GM12873 (cell line): Measurements from ENCODE around the gene OR9Q1.
A peak's percentile ranks its signal among the peaks of the same experiment; 100 is the strongest.

Experiments
- TF ChIP-seq, protein P1 (sequence below): IDR thresholded peaks from 2 replicates; pipeline ENCODE4 v1.5.1; 2012; ENCODE audit warnings: low read depth, mild to moderate bottlenecking, moderate library complexity, low read length, control low read depth; ENCODE audit not compliant: insufficient read depth; ENCODE audit errors: missing control alignments

Gene OR9Q1

DNA sequence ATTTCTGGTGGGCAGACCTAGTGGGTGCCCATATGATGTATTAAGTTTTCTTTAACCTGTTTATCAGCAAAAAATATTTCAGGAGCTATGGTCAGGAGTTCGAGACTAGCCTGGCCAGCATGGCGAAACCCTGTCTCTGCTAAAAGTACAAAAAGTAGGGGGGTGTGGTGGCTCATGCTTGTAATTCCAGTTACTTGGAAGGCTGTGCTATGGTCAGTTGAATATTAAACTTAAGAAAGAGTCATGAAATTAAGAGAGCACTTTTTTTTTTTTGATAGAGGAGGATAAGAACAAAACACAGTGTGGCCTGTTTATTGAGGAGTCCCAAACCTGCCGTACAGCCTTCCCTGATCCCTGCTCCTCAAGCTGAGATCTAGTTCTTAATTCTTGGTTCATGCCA is 36.9 kb downstream of the OR9Q1 start:
- TF ChIP-seq, protein P1, sequence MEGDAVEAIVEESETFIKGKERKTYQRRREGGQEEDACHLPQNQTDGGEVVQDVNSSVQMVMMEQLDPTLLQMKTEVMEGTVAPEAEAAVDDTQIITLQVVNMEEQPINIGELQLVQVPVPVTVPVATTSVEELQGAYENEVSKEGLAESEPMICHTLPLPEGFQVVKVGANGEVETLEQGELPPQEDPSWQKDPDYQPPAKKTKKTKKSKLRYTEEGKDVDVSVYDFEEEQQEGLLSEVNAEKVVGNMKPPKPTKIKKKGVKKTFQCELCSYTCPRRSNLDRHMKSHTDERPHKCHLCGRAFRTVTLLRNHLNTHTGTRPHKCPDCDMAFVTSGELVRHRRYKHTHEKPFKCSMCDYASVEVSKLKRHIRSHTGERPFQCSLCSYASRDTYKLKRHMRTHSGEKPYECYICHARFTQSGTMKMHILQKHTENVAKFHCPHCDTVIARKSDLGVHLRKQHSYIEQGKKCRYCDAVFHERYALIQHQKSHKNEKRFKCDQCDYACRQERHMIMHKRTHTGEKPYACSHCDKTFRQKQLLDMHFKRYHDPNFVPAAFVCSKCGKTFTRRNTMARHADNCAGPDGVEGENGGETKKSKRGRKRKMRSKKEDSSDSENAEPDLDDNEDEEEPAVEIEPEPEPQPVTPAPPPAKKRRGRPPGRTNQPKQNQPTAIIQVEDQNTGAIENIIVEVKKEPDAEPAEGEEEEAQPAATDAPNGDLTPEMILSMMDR, result no peak

DNA sequence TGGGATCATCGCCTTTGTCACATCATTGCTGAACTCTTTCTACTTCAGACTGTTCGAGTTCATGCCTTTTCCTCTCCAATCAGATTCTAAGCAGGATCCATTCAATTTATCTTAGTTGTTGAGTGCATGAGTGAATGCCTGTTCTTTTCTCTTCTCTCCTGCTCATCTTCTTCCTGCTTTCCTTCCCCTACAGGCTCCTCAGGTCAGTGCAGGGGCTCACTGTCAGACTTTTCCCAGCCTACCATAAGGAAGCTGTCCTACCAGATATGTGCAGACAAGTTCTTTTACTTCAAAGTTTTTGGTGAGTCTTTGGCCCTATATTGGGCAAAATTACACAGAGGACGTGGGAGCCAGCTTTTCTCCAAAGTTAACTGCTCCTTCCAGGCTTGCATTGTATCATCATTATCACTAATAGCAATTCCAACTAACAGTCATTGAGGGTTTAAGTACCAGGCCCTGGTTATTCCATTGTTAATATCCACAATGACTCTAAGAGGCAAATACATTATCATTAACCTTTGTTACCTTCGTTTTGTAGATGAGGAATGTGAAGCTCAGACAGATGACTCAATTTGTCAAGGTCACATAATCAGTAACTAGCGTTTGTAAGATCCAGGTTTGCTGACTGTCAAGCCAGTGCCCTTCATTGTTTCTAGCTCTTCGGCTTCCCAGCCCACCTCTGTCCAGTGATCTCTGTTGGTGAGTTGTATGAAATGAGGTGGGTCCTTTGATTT is 37.4 kb downstream of the OR9Q1 start:
- TF ChIP-seq, protein P1, result no peak

DNA sequence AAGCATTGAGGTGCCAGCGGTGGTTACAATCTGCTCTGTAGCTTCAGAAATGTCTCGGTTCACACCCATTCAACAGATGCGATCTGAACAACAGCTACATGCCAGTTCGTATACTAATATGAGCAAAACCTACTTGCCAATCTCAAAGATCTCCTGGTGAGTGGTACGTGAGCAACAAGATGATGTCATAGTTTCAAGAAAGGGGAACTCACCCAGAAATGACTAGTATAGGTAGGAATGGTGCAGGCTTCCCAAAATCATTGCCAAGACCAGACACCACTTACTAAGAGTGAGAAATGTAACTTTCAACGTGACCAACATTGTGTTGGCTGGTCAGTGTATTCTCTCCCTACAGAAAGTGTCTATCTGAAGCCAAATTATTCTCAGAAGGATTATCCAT is 38.1 kb downstream of the OR9Q1 start:
- TF ChIP-seq, protein P1, result no peak

DNA sequence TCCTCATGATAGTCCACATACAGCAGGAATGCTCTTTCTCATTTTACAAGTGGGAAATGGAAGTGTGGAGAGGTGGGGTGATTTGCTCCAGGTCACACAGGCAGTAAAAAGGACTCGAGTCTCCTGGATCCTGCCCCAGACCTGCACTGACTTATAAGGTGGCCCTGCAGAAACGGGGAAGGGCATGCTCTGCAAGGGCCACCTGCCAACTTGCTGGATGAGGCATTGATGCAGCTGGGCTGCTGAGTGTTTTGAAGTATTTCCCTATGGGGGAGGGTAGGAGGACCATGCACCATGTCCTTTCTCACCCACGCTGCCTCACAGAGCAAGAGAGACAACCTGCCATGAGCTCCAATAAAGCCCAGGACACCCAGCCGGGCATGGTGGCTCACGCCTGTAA is 44.0 kb downstream of the OR9Q1 start:
- TF ChIP-seq, protein P1, result no peak

DNA sequence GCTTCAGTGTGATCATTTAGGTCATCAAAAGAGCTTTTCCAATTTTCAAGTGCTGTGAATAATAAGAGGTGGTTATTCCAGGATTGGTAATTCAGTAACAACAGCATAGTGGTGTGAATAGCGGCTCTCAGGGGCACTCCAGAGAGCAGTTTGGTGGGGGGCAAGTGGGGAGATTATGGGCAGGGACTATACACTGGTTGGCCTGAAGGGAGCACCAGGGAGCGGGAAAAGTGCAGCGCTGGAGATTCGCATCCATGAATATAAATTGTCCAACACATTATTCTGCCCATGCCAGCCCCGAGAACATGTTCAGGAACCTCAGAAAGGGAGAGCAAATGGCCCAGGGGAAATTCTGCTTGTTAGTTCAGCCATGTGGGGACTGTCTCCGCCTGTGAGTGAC is 45.0 kb downstream of the OR9Q1 start:
- TF ChIP-seq, protein P1, result peak; percentile 22

DNA sequence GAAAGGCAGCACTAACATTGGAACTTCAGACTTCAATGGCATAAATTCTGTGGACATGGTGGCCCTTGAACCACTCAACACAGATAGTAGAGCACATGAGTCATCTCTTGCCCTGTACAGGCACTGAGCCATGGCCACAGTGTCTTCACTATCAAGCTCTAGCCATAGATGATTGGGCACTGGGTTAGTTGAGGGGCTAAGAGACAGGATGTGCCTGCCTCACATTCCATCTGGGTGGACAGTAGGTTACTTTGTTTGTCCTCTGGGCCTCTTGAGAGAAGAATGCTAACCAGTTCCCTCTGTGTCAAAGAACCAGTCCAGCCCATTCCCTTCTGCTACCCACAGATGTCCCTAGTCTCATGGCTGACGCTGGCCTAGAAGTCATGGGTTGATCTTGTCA is 46.9 kb downstream of the OR9Q1 start:
- TF ChIP-seq, protein P1, result no peak

DNA sequence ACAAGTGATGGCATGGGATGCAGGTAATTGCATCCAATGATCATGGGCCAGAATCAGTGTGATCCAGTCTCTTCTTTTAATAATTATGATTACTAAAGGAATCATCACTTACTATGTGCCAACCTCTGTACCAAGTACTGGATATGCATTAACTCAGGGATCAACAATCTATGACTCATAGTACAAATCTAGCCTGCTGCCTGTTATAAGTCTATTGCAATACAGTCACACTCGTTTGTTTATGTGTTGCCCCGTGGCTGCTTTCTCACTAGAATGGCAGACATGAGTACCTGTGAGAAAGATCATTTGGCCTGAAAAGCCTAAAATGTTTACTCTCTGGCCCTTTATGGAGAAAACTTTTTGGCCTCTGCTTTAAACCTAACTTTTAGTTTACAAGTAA is 52.1 kb downstream of the OR9Q1 start:
- TF ChIP-seq, protein P1, result no peak
